SU-DHL-6 (cell line): Measurements from ENCODE around the gene SPON2.

Source experiments
- H2AFZ ChIP-seq: fragments of 200-600 bp; sonication (generic); 2 replicates; pipeline ENCODE4 v1.6.1; 2014; ENCODE audit warnings: low read depth, mild to moderate bottlenecking, moderate library complexity, mixed read lengths, antibody characterized with exemption, low read length; ENCODE audit not compliant: severe bottlenecking
- H3F3A ChIP-seq: fragments of 200-600 bp; shearing (Covaris generic); 2 replicates; pipeline ENCODE4 v1.6.0; 2016; ENCODE audit warnings: antibody characterized with exemption, mild to moderate bottlenecking; ENCODE audit not compliant: insufficient read depth
- H3K27ac ChIP-seq: fragments of 200-600 bp; sonication (generic); 2 replicates; pipeline ENCODE4 v1.5.1; 2016; ENCODE audit warnings: low read depth, mild to moderate bottlenecking, low read length, moderate library complexity, mixed read lengths
- H3K27me3 ChIP-seq: fragments of 200-600 bp; sonication (generic), shearing (Covaris generic); 2 replicates; pipeline ENCODE4 v1.6.0; 2014; ENCODE audit warnings: mild to moderate bottlenecking, low read length
- H3K36me3 ChIP-seq: fragments of 200-600 bp; sonication (generic); 2 replicates; pipeline ENCODE4 v1.6.1; 2014; ENCODE audit warnings: mild to moderate bottlenecking, low read length, mixed read lengths
- H3K4me2 ChIP-seq: fragments of 300-600, 200-600 bp; shearing (Covaris generic), sonication (generic); 2 replicates; pipeline ENCODE4 v1.6.0; 2014; ENCODE audit warnings: low read length, low read depth, mild to moderate bottlenecking; ENCODE audit not compliant: poor library complexity, severe bottlenecking
- H3K4me3 ChIP-seq: fragments of 200-600 bp; sonication (generic); 2 replicates; pipeline ENCODE4 v1.5.1; 2014; ENCODE audit warnings: antibody characterized with exemption, low read length, mild to moderate bottlenecking, mixed read lengths; ENCODE audit not compliant: insufficient read depth, poor library complexity, severe bottlenecking
- H3K79me2 ChIP-seq: fragments of 200-600 bp; sonication (generic); 2 replicates; pipeline ENCODE4 v1.6.1; 2014; ENCODE audit warnings: mild to moderate bottlenecking, low read length, moderate library complexity; ENCODE audit not compliant: insufficient read depth
- H3K9ac ChIP-seq: fragments of 200-600 bp; sonication (generic); 2 replicates; pipeline ENCODE4 v1.7.0; 2014; ENCODE audit warnings: mild to moderate bottlenecking, low read length
- H3K9me2 ChIP-seq: fragments of 200-600 bp; sonication (generic); replicated peaks from 2 replicates; pipeline ENCODE4 v1.6.1; 2014; ENCODE audit warnings: low read length; ENCODE audit not compliant: insufficient read depth
- H3K9me3 ChIP-seq: fragments of 200-600 bp; sonication (generic); 2 replicates; pipeline ENCODE4 v1.6.1; 2014; ENCODE audit warnings: low read length, mixed read lengths; ENCODE audit not compliant: insufficient read depth
- H4K20me1 ChIP-seq: fragments of 200-600 bp; sonication (generic); 2 replicates; pipeline ENCODE4 v1.6.1; 2014; ENCODE audit warnings: low read depth, mild to moderate bottlenecking, antibody characterized with exemption, low read length, moderate library complexity, mixed read lengths
- CTCF ChIP-seq: fragments of 200-600 bp; sonication (generic); IDR thresholded peaks from one replicate; pipeline ENCODE4 v1.5.1; 2017; ENCODE audit warnings: antibody characterized with exemption, mild to moderate bottlenecking, low read length, moderate library complexity; ENCODE audit not compliant: insufficient read depth, poor library complexity, severe bottlenecking
- EZH2phosphoT487 ChIP-seq: fragments of 200-600 bp; sonication (generic), shearing (Covaris generic); conservative IDR thresholded peaks from 2 replicates; pipeline ENCODE4 v1.6.1; 2018; ENCODE audit warnings: mild to moderate bottlenecking, antibody characterized with exemption, low read length, moderate library complexity, mixed read lengths

SPON2 gene

GRCh38 chr4:1192493-1193205 is 20.3 kb upstream of the SPON2 start:
- Histone ChIP-seq H3K9me3 (no peaks in the 10 kb centered on the region), H2AFZ (no peak overlapping the region), H3K4me2 (no peak overlapping the region), H3K9me2 (no peaks in the 10 kb centered on the region), H3K27me3 (no peaks in the 10 kb centered on the region), H3K4me3 (no peak overlapping the region), H4K20me1 (no peaks in the 10 kb centered on the region), H3F3A (0 out of 2 replicates have a peak, but pooled peaks cover 5% of the 10 kb centered on the region), H3K9ac (no peak overlapping the region), H3K79me2 (no peaks in the 10 kb centered on the region), H3K27ac (no peak overlapping the region), H3K36me3 (no peaks in the 10 kb centered on the region)
- no peak for TF ChIP-seq EZH2phosphoT487
- TF ChIP-seq CTCF, result no peak

GRCh38 chr4:1192091-1192492 is 19.7 kb upstream of the SPON2 start:
- Histone ChIP-seq H3K27ac (no peak overlapping the region), H3K36me3 (no peaks in the 10 kb centered on the region), H3K9me3 (no peaks in the 10 kb centered on the region), H3K9me2 (no peaks in the 10 kb centered on the region), H2AFZ (no peak overlapping the region), H3K79me2 (no peaks in the 10 kb centered on the region), H3K4me3 (no peak overlapping the region), H3K9ac (no peak overlapping the region), H3F3A (0 out of 2 replicates have a peak, but pooled peaks cover 5% of the 10 kb centered on the region), H3K4me2 (no peak overlapping the region), H4K20me1 (no peaks in the 10 kb centered on the region), H3K27me3 (no peaks in the 10 kb centered on the region)
- no peak for TF ChIP-seq CTCF

- no peak overlapping the region for H2AFZ ChIP-seq
- no peaks in the 10 kb centered on the region for H3K79me2 ChIP-seq
- no peak overlapping the region for H3K27ac ChIP-seq
- no peaks in the 10 kb centered on the region for H3K9me2 ChIP-seq
- H3K4me2 ChIP-seq, result no peak overlapping the region
- no peaks in the 10 kb centered on the region for H3K27me3 ChIP-seq
- no peak overlapping the region for H3K4me3 ChIP-seq
- H3K9me3 ChIP-seq, result no peaks in the 10 kb centered on the region
- H3F3A ChIP-seq, result 0 out of 2 replicates have a peak, but pooled peaks cover 5% of the 10 kb centered on the region
- no peaks in the 10 kb centered on the region for H4K20me1 ChIP-seq
- no peaks in the 10 kb centered on the region for H3K36me3 ChIP-seq
- TF ChIP-seq EZH2phosphoT487 (no peak), CTCF (no peak)
- H3K9ac ChIP-seq, result no peak overlapping the region
Observed at GRCh38 chr4:1191621-1192020, 19.2 kb upstream of the SPON2 start.
